ENCODE measurements around the gene CMKLR1.

Gene CMKLR1

GRCh38 chr12:108356835-108357806, 18.0 kb upstream of the CMKLR1 start:
- Mint-ChIP-seq H3K9me3 (peaks cover 5% of the 10 kb centered on the region), H3K4me1 (peaks cover 48% of the 10 kb centered on the region), H3K27ac (no peak overlapping the region)

GRCh38 chr12:108355069-108355468, 16.0 kb upstream of the CMKLR1 start:
- no peak for DNase-seq
- peaks cover 41% of the 10 kb centered on the region for H3K4me1 Mint-ChIP-seq
- TF ChIP-seq CTCF (IDR thresholded peaks at IDR 0.05), result no peak
- H3K9me3 Mint-ChIP-seq, result peaks cover 5% of the 10 kb centered on the region
- H3K4me3 Mint-ChIP-seq, result no peak overlapping the region
- H3K27me3 Mint-ChIP-seq (ENCODE audit: low read depth, poor library complexity), result no peaks in the 10 kb centered on the region
- no peaks in the 10 kb centered on the region for H3K36me3 Mint-ChIP-seq (ENCODE audit: low read depth)
- H3K27ac Mint-ChIP-seq, result no peak overlapping the region

More at GRCh38 chr12:108356835-108357806, 18.0 kb upstream of the CMKLR1 start:
- H3K4me3 Mint-ChIP-seq, result peak overlapping the region; percentile 48
- no peak for TF ChIP-seq CTCF (IDR thresholded peaks at IDR 0.05)
- DNase-seq, result no peak
- no peaks in the 10 kb centered on the region for H3K27me3 Mint-ChIP-seq (ENCODE audit: low read depth, poor library complexity)
- H3K36me3 Mint-ChIP-seq (ENCODE audit: low read depth), result no peaks in the 10 kb centered on the region

GRCh38 chr12:108352591-108352990, 13.5 kb upstream of the CMKLR1 start:
- H3K36me3 Mint-ChIP-seq (ENCODE audit: low read depth), result no peaks in the 10 kb centered on the region
- peaks cover 5% of the 10 kb centered on the region for H3K9me3 Mint-ChIP-seq
- H3K27ac Mint-ChIP-seq, result no peak overlapping the region
- no peak overlapping the region for H3K4me3 Mint-ChIP-seq
- peaks cover 3% of the 10 kb centered on the region for H3K27me3 Mint-ChIP-seq (ENCODE audit: low read depth, poor library complexity)
- H3K4me1 Mint-ChIP-seq, result peaks cover 34% of the 10 kb centered on the region
- no peak for DNase-seq
- no peak for TF ChIP-seq CTCF (IDR thresholded peaks at IDR 0.05)

GRCh38 chr12:108350511-108350910, 11.4 kb upstream of the CMKLR1 start:
- H3K4me1 Mint-ChIP-seq, result peaks cover 33% of the 10 kb centered on the region
- no peak for DNase-seq
- H3K9me3 Mint-ChIP-seq, result peaks cover 5% of the 10 kb centered on the region
- no peak for TF ChIP-seq CTCF (IDR thresholded peaks at IDR 0.05)
- H3K27me3 Mint-ChIP-seq (ENCODE audit: low read depth, poor library complexity), result peaks cover 3% of the 10 kb centered on the region
- H3K27ac Mint-ChIP-seq, result no peak overlapping the region
- no peaks in the 10 kb centered on the region for H3K36me3 Mint-ChIP-seq (ENCODE audit: low read depth)
- no peak overlapping the region for H3K4me3 Mint-ChIP-seq

GRCh38 chr12:108349278-108349688, 10.2 kb upstream of the CMKLR1 start:
- DNase-seq, result no peak
- Mint-ChIP-seq H3K36me3 (ENCODE audit: low read depth) (no peaks in the 10 kb centered on the region), H3K9me3 (peaks cover 7% of the 10 kb centered on the region), H3K4me3 (no peak overlapping the region), H3K27me3 (ENCODE audit: low read depth, poor library complexity) (peaks cover 3% of the 10 kb centered on the region), H3K4me1 (peaks cover 33% of the 10 kb centered on the region), H3K27ac (peak overlapping the region; percentile 52)
- TF ChIP-seq CTCF (IDR thresholded peaks at IDR 0.05), result no peak
